ENCODE data around the gene TMEM272.
A peak's percentile ranks its signal among the peaks of the same experiment; 100 is the strongest.

Gene TMEM272

GRCh38 chr13:51817717-51818116 is 27.3 kb downstream of the TMEM272 start:
- CTCF ChIA-PET = interaction anchor here (1.0 to 6.5 kb wide), 4 partner anchors 10 to 23 kb away, joined by 3 to 51 read pairs (median 4); no protein-coding TSS in a partner anchor
- WGBS (ENCODE audit: insufficient coverage) = 91% methylated on average over 8 of the region's 8 CpGs
- H3K36me3 ChIP-seq (ENCODE audit: control insufficient read depth in 4 of 4, insufficient read depth in 4 of 4, low read length in 3 of 4) = no peaks in the 10 kb centered on the region
- H3K27me3 ChIP-seq (replicated peaks in 2 of 5; ENCODE audit: control insufficient read depth in 4 of 5, insufficient read depth in 5 of 5, low read length in 4 of 5) = no peaks in the 10 kb centered on the region
- no peak overlapping the region for H3K4me3 ChIP-seq (ENCODE audit: control insufficient read depth in 1 of 7, extremely low read depth in 1 of 7, insufficient read depth in 4 of 7, low read depth in 2 of 7, low read length in 6 of 7)
- no peak overlapping the region for H3K27ac ChIP-seq (ENCODE audit: insufficient read depth in 1 of 2, low read depth in 1 of 2, low read length in 2 of 2, poor library complexity in 1 of 2, severe bottlenecking in 2 of 2)
- no peak for DNase-seq
- POLR2A ChIA-PET = no interaction called here
- H3K9me3 ChIP-seq (ENCODE audit: control extremely low read depth in 1 of 5, control insufficient read depth in 4 of 5, insufficient read depth in 2 of 5, low read depth in 1 of 5, low read length in 4 of 5) = no peaks in the 10 kb centered on the region
- peaks cover 22 to 33% (median 30%) of the 10 kb centered on the region in 4 experiments for H3K4me1 ChIP-seq (ENCODE audit: control extremely low read depth in 1 of 4, control insufficient read depth in 4 of 4, insufficient read depth in 4 of 4, low read length in 3 of 4)

DNA sequence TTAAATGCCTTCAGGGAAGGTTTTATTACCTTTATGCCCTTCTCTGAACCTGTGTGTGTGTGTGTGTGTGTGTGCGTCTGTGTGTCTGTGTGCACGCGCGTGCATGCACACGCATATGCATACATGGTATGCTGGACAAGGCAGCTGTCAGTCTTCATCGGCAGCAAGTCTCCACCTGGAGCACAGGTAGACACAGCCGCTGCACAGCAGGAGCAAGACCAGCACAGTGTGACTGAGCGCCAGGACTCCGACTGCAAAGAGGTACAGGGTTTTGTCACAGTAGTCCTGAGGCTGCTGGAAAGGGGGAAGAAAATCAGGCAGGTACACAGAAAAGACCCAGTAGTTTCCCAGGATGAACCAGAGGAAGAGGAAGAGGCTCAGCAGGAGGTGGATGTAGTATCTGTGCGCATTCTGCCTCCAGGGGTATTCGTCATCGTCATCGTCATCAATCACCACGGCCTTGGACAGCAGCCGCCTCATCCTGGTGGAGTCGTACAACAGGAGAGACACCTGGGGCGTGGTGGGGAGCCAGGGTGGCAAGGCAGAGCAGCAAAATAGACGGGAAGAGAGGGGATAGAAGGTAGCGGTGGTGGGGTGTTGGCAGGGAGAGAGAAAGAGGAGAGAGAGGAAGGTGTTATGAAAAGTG is 28.2 kb downstream of the TMEM272 start:
- POLR2A ChIA-PET = no interaction called here
- Histone ChIP-seq H3K27ac (ENCODE audit: insufficient read depth in 1 of 2, low read depth in 1 of 2, low read length in 2 of 2, poor library complexity in 1 of 2, severe bottlenecking in 2 of 2) (no peak overlapping the region), H3K27me3 (replicated peaks in 2 of 5; ENCODE audit: control insufficient read depth in 4 of 5, insufficient read depth in 5 of 5, low read length in 4 of 5) (no peaks in the 10 kb centered on the region), H3K9me3 (ENCODE audit: control extremely low read depth in 1 of 5, control insufficient read depth in 4 of 5, insufficient read depth in 2 of 5, low read depth in 1 of 5, low read length in 4 of 5) (no peaks in the 10 kb centered on the region), H3K4me1 (ENCODE audit: control extremely low read depth in 1 of 4, control insufficient read depth in 4 of 4, insufficient read depth in 4 of 4, low read length in 3 of 4) (peaks cover 13 to 32% (median 27%) of the 10 kb centered on the region in 4 experiments), H3K36me3 (ENCODE audit: control insufficient read depth in 4 of 4, insufficient read depth in 4 of 4, low read length in 3 of 4) (no peaks in the 10 kb centered on the region), H3K4me3 (ENCODE audit: control insufficient read depth in 1 of 7, extremely low read depth in 1 of 7, insufficient read depth in 4 of 7, low read depth in 2 of 7, low read length in 6 of 7) (no peak overlapping the region)
- no peak for DNase-seq
- WGBS (ENCODE audit: insufficient coverage) = 97% methylated on average over 19 of the region's 19 CpGs
- CTCF ChIA-PET = interaction anchor here (1.1 to 5.0 kb wide), 15 partner anchors 10 to 384 kb away, joined by 3 to 129 read pairs (median 7); partner anchors contain the start of genes NEK5 and TMEM272

- 94% methylated on average over 9 of the region's 11 CpGs for WGBS (ENCODE audit: insufficient coverage)
- H3K4me1 ChIP-seq (ENCODE audit: control extremely low read depth in 1 of 4, control insufficient read depth in 4 of 4, insufficient read depth in 4 of 4, low read length in 3 of 4) = peaks cover 7 to 31% (median 27%) of the 10 kb centered on the region in 4 experiments
These were observed 29.1 kb downstream of the TMEM272 start for GRCh38 chr13:51815848-51816247.

DNA sequence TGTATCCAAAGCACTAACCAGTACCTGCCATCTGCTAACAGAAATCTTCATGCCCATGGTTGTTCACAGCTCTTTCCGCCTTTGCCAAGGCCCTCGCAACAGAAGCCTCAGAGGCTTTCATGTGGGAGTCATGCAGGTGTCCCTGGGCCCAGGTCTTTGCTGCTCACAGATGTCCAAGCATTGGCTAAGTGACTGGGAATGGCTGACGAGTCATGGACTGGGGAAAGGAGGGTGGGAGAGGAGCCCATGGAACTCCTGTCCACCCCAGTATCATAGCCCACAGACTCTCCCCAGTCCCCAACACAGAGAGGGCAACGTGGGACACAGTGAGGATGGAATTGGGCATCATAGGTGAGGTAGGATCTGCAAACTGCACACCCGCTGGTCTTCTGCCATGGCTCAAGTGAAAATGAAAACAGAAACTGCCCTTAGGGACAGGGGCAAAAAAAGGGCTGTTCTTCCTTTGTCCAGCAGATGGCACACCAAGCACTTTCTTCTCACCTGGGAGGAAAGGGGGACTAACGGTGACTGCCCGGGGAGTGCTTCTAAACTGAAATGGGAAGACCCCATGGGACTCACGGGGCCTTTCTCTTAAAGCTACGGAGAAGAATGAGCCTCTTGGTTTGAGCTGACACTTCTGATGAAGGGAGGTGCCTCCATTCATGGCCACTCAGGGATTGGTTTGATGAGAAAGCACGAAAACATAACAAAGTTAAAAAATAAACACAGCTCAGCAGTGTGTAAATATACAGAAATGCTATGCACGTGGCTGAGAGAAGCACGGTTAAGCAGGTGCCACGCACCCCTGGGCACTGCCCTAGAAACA is 29.9 kb downstream of the TMEM272 start:
- no peaks in the 10 kb centered on the region for H3K36me3 ChIP-seq (ENCODE audit: control insufficient read depth in 4 of 4, insufficient read depth in 4 of 4, low read length in 3 of 4)
- H3K4me3 ChIP-seq (ENCODE audit: control insufficient read depth in 1 of 7, extremely low read depth in 1 of 7, insufficient read depth in 4 of 7, low read depth in 2 of 7, low read length in 6 of 7) = peak overlapping the region in 4 of 7 experiments; percentile 2 to 63 (median 36)
- ChIA-PET CTCF (interaction anchor here (0.7 to 5.0 kb wide), 29 partner anchors 8 to 389 kb away, joined by 3 to 129 read pairs (median 4); partner anchors contain the start of genes NEK5 and TMEM272), POLR2A (interaction anchor here (0.6 kb wide), 1 partner anchor 162 kb away, joined by 6 read pairs; no protein-coding TSS in a partner anchor)
- 25% methylated on average over 9 of the region's 13 CpGs for WGBS (ENCODE audit: insufficient coverage)
- DNase-seq = peak; percentile 72 to 89 (median 78)
- no peaks in the 10 kb centered on the region for H3K27me3 ChIP-seq (replicated peaks in 2 of 5; ENCODE audit: control insufficient read depth in 4 of 5, insufficient read depth in 5 of 5, low read length in 4 of 5)
- no peak overlapping the region for H3K27ac ChIP-seq (ENCODE audit: insufficient read depth in 1 of 2, low read depth in 1 of 2, low read length in 2 of 2, poor library complexity in 1 of 2, severe bottlenecking in 2 of 2)
- no peaks in the 10 kb centered on the region for H3K9me3 ChIP-seq (ENCODE audit: control extremely low read depth in 1 of 5, control insufficient read depth in 4 of 5, insufficient read depth in 2 of 5, low read depth in 1 of 5, low read length in 4 of 5)
- peaks cover 3 to 29% (median 25%) of the 10 kb centered on the region in 4 experiments for H3K4me1 ChIP-seq (ENCODE audit: control extremely low read depth in 1 of 4, control insufficient read depth in 4 of 4, insufficient read depth in 4 of 4, low read length in 3 of 4)

More at GRCh38 chr13:51815848-51816247, 29.1 kb downstream of the TMEM272 start:
- H3K27me3 ChIP-seq (replicated peaks in 2 of 5; ENCODE audit: control insufficient read depth in 4 of 5, insufficient read depth in 5 of 5, low read length in 4 of 5) = no peaks in the 10 kb centered on the region
- ChIA-PET POLR2A (interaction anchor here (0.6 kb wide), 1 partner anchor 161 kb away, joined by 6 read pairs; no protein-coding TSS in a partner anchor), CTCF (interaction anchor here (0.7 to 5.0 kb wide), 24 partner anchors 9 to 385 kb away, joined by 3 to 129 read pairs (median 4); partner anchors contain the start of genes NEK5 and TMEM272)
- H3K27ac ChIP-seq (ENCODE audit: insufficient read depth in 1 of 2, low read depth in 1 of 2, low read length in 2 of 2, poor library complexity in 1 of 2, severe bottlenecking in 2 of 2) = no peak overlapping the region
- no peaks in the 10 kb centered on the region for H3K36me3 ChIP-seq (ENCODE audit: control insufficient read depth in 4 of 4, insufficient read depth in 4 of 4, low read length in 3 of 4)
- no peak for DNase-seq
- H3K4me3 ChIP-seq (ENCODE audit: control insufficient read depth in 1 of 7, extremely low read depth in 1 of 7, insufficient read depth in 4 of 7, low read depth in 2 of 7, low read length in 6 of 7) = no peak overlapping the region
- no peaks in the 10 kb centered on the region for H3K9me3 ChIP-seq (ENCODE audit: control extremely low read depth in 1 of 5, control insufficient read depth in 4 of 5, insufficient read depth in 2 of 5, low read depth in 1 of 5, low read length in 4 of 5)

DNA sequence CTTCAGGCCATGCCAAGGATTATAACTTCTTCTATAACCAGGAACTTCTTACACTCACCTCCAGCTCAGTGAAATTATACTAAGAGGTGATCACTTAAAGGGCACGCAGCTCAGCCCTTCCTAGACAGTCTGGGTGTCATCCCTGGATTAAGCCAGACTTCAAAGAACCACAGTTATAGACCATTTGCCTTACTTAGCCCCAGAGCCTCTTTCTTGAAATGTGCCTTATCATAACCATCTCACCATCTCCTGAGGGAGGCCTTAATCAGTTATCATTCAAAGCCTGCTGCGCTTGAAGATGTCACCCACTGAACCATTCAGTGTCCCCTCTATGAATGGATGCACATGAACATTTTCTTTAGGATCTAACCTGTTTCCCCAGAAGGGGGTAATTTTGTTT is 30.9 kb downstream of the TMEM272 start:
- ChIA-PET CTCF (interaction anchor here (0.6 to 5.0 kb wide), 16 partner anchors 9 to 390 kb away, joined by 3 to 129 read pairs (median 8); partner anchors contain the start of genes NEK5 and TMEM272), POLR2A (no interaction called here)
- Histone ChIP-seq H3K27me3 (replicated peaks in 2 of 5; ENCODE audit: control insufficient read depth in 4 of 5, insufficient read depth in 5 of 5, low read length in 4 of 5) (no peaks in the 10 kb centered on the region), H3K4me3 (ENCODE audit: control insufficient read depth in 1 of 7, extremely low read depth in 1 of 7, insufficient read depth in 4 of 7, low read depth in 2 of 7, low read length in 6 of 7) (no peak overlapping the region), H3K4me1 (ENCODE audit: control extremely low read depth in 1 of 4, control insufficient read depth in 4 of 4, insufficient read depth in 4 of 4, low read length in 3 of 4) (peaks cover 3 to 29% (median 25%) of the 10 kb centered on the region in 4 experiments), H3K9me3 (ENCODE audit: control extremely low read depth in 1 of 5, control insufficient read depth in 4 of 5, insufficient read depth in 2 of 5, low read depth in 1 of 5, low read length in 4 of 5) (no peaks in the 10 kb centered on the region), H3K36me3 (ENCODE audit: control insufficient read depth in 4 of 4, insufficient read depth in 4 of 4, low read length in 3 of 4) (no peaks in the 10 kb centered on the region), H3K27ac (ENCODE audit: insufficient read depth in 1 of 2, low read depth in 1 of 2, low read length in 2 of 2, poor library complexity in 1 of 2, severe bottlenecking in 2 of 2) (no peak overlapping the region)
- no peak for DNase-seq
- 89% methylated on average over 2 of the region's 2 CpGs for WGBS (ENCODE audit: insufficient coverage)

- H3K4me3 ChIP-seq (ENCODE audit: control insufficient read depth in 1 of 7, extremely low read depth in 1 of 7, insufficient read depth in 4 of 7, low read depth in 2 of 7, low read length in 6 of 7) = no peak overlapping the region
- ChIA-PET POLR2A (no interaction called here), CTCF (interaction anchor here (0.8 to 5.0 kb wide), 11 partner anchors 11 to 316 kb away, joined by 3 to 129 read pairs (median 9); partner anchors contain the start of genes NEK5 and TMEM272)
- H3K36me3 ChIP-seq (ENCODE audit: control insufficient read depth in 4 of 4, insufficient read depth in 4 of 4, low read length in 3 of 4) = no peaks in the 10 kb centered on the region
- H3K9me3 ChIP-seq (ENCODE audit: control extremely low read depth in 1 of 5, control insufficient read depth in 4 of 5, insufficient read depth in 2 of 5, low read depth in 1 of 5, low read length in 4 of 5) = no peaks in the 10 kb centered on the region
- no peak overlapping the region for H3K27ac ChIP-seq (ENCODE audit: insufficient read depth in 1 of 2, low read depth in 1 of 2, low read length in 2 of 2, poor library complexity in 1 of 2, severe bottlenecking in 2 of 2)
- no peaks in the 10 kb centered on the region for H3K27me3 ChIP-seq (replicated peaks in 2 of 5; ENCODE audit: control insufficient read depth in 4 of 5, insufficient read depth in 5 of 5, low read length in 4 of 5)
- H3K4me1 ChIP-seq (ENCODE audit: control extremely low read depth in 1 of 4, control insufficient read depth in 4 of 4, insufficient read depth in 4 of 4, low read length in 3 of 4) = peaks cover 3 to 29% (median 25%) of the 10 kb centered on the region in 4 experiments
- WGBS (ENCODE audit: insufficient coverage) = 19% methylated on average over 2 of the region's 4 CpGs
- peak in 2 of 3 donors; percentile 42 to 55 for DNase-seq
These were observed 33.0 kb downstream of the TMEM272 start for GRCh38 chr13:51811920-51812451.

Measured in common myeloid progenitor, CD34-positive (primary cell).